Measurements from ENCODE around the gene ZMYND8.
"Not testable (repeated sequence)": the region's sequence is repeated elsewhere in the genome, so short reads cannot be mapped to it uniquely, and the experiment has no call there.

The ZMYND8 gene

DNA sequence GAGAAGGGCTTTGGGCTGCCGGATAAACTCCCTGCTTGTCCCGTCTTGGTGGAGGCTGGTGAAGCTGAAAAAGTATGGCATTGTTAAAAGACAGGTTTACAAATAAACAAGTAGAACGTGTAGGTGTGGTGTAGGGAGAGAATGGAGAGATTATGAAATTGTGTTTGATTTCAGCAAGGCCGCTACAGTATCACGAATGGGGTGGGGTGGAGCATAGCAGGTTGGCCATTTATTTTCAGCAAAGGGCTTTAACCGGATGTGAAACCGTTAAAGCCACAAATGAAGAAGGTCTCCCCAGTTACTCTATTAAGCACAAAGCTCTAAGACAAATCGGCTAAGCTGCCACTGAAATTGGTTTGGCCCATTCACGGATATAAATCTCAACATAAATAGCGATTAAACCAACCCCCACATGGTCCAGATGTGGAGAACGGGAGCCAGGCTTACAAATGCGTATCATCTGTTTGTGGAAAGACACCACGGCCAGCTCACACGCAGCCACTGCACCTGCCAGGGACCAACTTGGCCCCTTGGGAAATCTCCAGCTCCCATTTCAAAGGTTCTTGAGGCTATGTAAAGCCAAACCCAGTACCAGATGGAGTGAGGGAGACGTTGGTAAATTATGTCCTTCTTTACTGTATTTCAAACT, 94.0 kb downstream of the ZMYND8 start:
- DNase-seq: no peak

DNA sequence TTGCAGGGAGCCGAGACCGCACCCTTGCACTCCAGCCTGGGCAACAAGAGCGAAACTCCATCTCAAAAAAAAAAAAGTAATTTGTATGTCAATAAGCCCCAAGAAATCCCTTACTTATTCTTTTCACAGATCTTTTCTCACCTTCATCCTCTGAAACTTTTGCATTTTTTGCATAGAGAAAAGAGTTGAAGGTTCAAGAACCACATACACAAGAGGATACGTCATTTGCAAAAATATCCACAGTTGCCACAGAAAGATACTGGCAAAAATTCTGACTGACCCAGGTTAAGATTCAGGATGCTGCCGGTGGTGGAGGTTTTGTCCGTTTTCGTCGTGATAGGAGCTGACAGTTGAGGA, 94.5 kb downstream of the ZMYND8 start:
- no peak for DNase-seq

DNA sequence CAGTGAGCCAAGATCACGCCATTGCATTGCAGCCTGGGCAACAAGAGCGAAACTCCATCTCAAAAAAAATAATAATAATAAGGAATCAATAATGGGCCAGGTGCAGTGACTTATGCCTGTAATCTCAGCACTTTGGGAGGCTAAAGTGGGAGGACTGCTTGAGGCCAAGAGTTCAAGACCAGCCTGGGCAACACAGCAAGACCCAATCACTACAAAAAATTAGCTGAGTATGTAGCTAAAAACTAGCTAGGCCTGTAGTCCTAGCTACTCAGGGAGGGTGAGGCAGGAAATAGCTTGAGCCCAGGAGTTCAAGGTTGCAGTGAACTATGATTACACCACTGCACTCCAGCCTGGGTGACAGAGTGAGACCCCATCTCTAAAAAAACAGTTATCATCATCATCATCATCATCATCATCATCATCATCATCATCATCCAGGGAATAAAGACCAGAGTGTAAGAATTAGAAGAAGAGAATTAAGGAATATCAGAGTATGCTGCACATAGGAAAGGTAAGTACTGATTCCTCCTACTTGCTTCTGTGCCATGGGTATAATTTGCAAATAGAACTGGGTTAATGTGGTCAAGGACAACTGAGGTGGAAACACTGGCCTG, 95.2 kb downstream of the ZMYND8 start:
- DNase-seq: not testable (repeated sequence)

DNA sequence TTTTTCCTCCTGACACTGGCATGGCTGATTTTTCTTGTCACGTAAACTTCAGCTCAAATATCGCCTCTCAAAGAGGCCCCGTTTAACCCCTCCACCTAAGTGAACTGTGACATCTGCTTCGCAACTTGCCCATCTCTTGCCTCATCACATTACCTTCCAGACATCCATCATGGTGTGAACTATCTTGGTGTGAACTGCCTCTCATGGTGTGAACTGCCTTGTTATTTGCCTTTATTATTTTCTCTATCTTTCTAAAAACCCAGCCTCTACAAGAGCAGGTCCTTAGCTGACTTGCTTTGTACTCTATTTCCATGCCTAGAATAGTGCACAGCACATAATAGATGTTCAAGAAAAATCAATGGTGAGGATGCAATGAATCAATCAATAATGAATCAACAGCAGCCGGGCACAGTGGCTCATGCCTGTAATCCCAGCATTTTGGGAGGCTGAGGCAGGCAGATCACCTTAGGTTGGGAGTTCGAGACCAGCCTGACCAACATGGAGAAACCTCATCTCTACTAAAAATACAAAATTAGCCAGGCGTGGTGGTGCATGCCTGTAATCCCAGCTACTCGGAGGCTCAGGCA, 95.9 kb downstream of the ZMYND8 start:
- not testable (repeated sequence) for DNase-seq

DNA sequence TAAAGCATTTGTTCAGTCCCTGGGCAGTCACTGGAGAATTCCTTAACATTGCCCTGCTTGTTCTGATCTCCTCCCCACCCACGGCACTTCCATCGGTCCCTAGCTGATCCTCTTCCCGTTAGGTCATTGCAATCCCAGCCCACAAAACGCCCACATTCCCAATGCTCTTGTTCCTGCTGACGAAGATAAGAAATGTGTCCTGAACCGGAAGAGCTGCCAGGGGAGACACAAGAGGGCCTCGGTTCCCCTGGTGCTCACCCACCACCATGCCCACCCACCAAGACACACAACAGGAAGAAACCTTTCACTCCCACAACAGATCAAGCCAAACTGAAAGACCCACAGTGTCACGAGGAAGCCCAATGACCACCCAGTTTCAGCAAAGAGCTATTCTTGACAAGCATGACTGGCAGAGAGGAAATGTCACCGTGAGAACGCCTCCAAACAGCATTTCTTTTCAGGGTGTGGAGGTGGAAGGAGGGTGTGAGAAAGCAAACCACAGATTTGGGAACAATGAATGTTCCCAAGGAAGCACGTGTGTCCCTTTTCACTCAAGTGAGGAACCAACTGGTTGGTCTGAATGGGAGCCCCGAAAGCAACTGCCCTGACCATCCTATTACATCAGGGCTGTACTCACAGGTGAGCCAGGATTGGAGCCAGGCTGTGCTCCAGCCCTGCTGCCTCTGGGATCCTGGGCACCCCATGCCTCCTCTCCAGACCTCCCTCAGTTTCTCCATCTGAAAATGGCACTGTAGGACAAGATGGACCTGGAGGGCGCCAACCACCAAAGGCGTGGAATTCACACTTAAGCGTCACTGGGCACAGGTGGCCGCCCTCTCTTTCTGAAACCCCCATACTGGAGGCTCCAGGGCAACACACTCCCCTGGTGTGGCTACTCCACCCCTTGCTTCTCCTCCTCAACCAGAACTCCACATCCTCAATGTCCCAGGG, 97.5 kb downstream of the ZMYND8 start:
- no peak for DNase-seq

DNA sequence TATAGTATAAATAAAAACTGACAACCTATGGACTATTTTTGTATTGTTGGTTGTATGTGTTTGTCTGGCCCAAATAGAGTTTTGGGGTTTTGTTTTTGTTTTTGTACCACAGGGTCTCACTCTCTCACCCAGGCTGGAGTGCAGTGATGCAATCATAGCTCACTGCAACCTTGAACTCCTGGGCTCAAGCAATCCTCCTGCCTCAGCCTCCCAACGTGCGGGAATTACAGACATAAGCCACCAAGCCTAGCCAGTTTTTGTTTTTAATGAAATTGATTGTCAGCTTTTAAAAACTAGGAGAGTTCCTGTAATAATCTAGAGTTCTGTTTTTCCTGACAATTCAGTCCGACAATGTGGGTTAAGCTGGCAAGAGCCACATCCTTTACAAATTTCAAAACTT, 98.7 kb downstream of the ZMYND8 start:
- no peak for DNase-seq

DNA sequence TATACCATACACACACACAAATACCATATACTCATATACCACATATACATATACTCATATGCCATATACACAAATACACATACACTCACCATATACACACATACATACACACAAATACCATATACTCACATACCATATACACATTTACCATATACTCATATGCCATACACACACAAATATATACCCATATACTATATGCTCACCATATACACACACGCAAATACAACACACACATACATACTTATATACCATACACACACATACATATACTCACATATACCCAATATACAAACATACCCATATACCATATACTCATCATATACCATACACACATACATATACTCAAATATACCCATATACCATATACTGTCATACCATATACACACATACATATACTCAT, 99.2 kb downstream of the ZMYND8 start:
- no peak for DNase-seq

DNA sequence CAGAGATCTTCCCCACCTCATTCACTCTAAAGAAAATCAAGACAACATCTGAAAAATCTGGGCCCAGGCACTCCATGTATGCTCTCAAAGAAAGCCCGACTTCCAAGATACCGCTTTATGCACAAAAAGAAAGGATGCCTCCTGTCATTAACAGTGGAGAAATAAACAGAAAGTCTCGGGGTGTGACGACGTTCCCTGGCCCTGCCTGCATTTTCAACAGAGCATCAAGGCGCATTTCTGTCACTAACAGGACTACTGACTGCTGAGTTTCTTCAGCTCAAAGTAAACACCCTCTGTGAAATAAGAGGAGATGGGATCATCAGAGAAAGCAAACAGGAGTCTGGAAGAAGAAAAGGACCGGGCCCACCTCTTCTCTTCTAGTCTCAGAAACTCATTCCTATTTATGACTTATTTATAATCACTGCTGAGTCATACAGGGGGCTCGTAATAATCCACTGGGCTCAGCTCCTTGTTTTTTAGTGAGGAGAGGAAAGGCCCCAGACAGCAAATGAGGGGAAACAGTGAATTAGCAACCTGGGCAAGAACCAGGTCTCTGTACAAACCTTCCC, 99.7 kb downstream of the ZMYND8 start:
- no peak for DNase-seq

DNA sequence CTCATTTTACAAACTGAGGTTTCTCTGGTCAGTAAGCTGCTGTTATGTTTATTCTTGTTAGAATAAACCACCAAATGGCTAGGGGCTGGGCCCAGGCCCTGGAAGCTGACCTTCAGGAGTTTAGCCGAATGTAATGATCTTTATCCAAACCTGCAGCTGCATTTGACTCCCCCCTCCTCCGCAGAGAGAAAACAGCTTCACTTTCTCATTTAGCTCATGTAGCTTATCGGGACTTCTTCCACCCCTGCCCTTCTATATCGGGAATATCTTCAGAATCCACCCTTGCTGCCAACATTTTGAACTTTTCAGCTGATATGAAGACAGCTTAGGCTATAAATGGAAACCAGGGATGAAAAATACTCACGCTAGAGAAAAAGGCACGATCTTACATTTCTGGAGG, 102.6 kb downstream of the ZMYND8 start:
- DNase-seq: no peak

DNA sequence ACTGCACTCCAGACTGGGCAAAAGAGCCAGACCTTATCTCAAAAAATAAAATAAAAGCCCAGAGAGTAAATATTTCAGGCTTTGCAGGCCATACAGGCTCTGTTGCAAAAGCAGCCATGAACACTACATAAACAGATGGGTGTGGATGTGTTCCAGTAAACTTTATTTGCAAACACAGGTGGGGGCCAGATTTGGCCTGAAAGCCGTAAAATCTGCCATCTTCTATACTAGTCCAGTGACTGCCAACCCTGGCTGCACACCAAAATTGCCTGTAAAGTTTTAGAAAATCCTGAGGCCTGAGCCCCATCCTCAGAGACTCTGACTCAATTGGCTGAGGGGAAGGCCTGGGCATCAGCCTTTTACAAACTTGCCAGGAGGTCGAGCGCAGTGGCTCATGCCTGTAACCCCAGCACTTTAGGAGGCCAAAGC, 103.6 kb downstream of the ZMYND8 start:
- no peak for DNase-seq

DNA sequence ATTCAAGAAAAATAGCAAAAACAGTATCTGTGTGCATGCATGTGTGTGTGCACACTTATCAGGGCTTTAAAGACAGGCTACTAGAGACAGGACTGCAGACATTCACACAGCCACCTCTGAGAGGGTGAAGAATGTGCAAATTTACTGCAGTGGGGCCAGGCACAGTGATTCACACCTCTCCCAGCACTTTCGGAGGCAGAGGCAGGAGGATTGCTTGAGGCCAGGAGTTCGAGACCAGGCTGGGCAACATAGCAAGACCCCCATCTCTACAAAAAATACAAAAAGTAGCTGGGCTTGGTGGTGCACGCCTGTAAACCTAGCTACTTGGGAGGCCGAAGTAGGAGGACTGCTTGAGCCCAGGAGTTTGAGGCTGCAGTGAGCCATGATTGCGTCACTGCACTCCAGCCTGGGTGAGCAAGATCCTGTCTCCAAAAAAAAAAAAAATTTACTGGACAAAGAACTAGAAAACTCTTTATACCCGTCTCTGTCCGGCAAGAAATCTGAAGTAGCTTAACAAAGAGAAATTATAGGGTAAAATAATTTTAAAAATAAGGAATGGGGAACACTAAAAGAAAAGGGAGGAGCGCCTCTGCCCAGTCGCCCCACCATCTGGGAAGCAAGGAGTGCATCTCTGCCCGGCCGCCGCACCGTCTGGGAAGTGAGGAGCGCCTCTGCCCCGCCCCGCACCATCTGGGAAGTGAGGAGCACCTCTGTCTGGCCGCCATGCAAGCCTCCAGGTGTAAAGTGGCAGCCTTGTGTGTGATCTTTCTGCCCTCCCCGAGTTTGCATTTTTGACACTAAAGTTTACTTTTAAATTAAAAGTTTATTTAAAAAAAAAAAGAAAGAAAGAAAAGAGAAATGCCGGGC, 105.1 kb downstream of the ZMYND8 start:
- no peak for DNase-seq

DNA sequence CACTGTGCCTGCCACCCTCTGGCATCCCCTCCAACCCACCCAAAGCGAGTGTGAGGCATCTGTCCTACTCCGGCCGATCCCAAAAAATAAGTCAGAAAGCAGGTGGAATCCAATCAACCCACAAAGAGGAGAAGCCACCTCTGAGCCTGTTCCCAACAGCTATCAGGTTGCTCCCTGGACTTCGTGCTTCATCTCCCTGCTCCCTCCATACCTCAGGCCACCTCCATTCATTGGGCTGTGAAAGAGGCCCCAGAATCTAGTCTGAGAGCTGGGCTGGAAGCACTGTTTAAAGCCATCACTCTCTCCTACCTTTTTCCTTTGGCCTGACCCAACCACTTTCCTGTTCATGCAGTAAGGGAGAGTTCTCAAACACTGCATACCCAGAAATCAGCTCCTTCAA, 106.1 kb downstream of the ZMYND8 start:
- no peak for DNase-seq

DNA sequence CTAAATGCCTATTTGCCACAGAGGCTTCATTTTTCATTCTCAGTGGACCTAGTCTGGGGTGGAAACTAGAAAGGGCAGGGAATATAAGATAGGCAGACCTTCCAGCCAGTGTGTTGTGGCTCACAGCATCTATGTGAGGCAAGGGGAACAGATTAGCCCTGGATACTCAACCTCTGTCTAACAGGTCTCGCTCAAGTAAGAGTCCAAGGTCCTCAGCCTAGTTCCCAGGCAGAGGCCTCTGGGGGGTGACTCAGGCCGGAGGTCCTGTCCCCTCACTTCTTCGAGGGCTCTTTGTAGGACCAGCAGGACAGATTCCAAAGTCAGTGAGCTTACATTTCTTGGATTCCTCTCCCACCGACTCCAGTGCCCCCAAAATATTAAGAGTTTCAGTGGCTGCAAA, 106.6 kb downstream of the ZMYND8 start:
- no peak for DNase-seq

DNA sequence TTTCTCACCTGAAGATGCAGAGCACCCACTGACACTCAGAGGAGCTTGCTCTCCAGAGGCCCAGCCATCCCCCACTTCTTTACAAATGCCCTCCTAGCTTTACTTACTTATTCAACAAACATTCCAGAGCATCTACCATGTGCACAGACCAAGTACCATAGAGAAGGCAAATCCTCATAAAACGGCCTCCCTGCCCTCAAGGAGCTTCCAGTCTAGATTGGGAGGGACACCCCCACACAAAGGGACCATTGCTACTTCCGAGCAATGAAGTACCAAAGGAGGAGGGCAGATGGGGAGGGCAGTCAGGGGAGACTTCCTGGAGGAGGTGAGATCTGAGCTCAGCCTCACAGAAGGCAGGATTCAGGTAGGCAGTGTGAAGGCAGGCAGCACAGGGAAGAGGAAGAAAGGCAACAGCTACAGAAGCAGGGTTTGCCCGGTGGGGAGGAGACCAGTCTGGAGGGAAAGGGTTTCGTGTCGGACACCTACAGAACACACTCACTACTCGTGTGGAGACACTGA, 108.0 kb downstream of the ZMYND8 start:
- no peak for DNase-seq

DNA sequence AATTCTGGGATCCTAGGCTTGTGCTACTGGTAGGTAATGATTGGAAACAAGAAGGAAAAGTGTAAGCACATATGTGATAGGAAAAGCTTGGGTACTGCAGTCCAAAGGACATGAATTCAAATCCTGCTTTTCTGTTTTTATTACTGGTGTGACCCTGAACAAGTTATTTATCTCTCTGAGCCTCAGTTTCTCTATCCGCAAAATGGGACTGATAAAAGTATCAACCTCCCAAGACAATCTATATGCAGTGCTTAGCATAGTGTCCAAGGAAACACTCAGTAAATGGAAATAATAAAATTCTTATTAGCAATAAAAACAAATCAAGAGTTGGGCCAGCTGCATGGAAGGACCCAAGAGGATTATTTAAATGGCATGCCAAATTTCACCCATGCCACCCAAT, 108.5 kb downstream of the ZMYND8 start:
- DNase-seq: no peak

DNA sequence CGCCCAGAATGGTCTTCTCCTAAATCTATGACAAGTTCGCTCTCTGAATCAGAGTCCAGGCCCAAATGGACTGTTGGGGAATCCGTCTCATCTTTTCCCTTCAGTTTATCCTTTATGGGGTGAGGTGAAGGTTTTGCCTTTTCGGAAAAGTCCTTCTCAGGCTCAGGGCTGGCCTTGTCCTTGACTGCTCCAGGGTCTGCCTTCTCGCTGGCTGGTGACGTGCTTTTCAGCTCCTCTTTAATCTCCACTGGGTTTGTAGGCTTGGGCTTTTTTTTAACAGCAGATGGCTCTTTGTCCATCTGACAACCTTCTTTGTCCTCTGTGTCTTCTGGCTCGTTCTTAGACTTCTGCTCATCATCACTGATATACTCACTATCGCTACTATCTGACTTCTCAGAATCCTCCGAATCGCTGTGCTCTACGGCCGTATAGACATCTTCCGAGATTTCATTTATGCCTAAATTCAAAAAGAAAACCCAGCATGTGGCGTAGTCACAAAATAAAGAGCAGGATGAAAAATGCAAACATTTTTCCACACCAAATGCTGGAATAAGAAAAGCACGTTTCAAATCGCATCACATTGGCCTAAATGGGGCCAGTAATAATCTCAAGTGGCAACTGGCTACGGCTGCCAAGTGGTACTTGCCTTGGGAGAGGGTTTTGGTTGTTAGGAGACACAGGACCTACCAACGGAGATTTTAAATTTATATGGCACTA, 110.3 kb downstream of the ZMYND8 start:
- DNase-seq: no peak

DNA sequence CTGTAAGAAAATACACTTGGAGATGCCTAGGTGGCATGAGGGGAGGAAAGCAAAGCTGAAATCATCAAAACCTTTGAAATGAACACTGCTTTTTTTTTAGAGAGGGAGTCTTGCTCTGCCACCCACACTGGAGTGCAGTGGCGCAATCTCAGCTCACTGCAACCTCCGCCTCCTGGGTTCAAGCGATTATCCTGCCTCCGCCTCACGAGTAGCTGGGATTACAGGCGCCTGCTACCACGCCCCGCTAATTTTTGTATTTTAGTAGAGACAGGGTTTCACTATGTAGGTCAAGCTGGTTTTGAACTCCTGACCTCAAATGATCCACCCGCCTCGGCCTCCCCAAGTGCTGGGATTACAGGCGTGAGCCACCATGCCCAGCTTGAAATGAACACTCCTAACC, 111.3 kb downstream of the ZMYND8 start:
- not testable (repeated sequence) for DNase-seq

DNA sequence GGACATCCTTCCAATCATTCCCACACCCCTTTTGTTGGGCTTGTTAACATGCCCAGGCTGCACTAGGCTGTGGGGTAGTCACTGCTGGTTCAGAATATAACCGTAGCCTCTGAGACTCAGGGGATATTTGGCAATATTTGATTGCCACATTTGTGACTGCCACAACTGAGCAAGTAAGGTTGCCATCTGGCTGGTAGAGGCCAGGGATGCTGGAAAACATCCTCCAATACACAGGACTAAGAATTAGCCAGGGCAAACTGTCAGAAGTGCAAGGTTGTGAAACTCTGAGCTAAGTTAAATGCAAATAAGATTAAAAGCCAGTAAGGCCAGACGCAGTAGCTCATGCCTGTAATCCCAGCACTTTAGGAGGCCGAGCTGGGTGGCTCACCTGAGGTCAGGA, 112.0 kb downstream of the ZMYND8 start:
- DNase-seq: no peak

DNA sequence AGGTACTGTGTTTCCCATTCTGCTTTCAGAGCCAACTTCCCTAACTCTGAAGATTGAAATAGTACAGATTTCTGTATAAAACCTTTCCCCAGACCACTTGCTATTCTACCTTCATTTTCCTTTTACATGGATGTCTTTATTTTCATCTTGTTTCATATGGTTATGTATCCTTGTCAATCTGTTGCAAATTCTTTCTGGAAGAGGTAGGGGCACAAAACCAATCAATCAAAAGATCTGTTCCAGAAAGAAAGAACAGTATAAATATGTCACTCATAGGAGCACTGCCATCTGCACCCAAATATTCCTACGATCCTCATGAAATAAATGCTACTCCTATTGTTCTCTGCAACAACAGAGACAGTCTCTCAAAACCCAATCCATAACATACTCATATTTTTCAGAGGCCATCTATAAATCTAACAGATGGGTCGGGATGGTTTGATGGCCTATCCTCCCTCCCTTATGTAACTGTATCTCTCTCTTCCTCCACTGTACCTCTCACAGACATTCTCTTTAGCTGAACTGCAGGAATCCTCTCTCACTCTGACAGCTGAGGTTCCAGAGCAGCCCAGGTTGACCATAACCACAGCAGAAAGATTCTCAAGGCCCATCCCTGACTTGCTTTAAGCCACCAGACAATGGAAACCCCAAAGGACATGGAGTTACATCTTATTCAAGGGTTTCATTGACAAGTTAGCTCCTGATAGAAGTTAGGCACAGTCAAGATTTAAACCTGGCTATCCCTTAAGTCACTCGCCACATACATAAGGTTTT, 112.8 kb downstream of the ZMYND8 start:
- DNase-seq: no peak

DNA sequence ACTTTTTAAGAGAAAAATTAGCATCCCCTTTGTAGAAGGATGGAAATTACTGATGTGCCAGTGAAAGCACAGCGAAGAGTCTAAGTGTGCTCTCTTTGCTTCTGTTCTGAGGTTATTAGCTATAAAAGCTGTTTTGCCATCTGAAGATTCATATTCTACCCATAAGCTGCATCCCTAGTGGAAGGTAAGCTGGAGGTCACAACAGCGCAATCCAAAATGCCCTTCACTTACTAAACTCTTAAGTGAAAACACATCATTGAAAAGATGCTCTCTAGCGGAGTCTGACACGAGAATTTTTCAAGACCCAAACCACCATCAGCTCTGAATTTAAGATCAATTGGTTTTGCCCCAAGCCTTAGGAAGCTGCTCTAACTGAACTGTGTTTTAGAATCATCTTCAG, 113.5 kb downstream of the ZMYND8 start:
- DNase-seq: no peak

All from CD4-positive, alpha-beta T cell treated with Interferon gamma for 1 hour (primary cell).